Naive B cell (primary cell): ENCODE measurements around the gene PTPN3. TPM values are rescaled to one million over a fixed set of nuclear protein-coding genes. Genes with fewer than 3 reads are reported as not detected.
A peak's percentile ranks its signal among the peaks of the same experiment; 100 is the strongest.
"Not testable (repeated sequence)": the region's sequence is repeated elsewhere in the genome, so short reads cannot be mapped to it uniquely, and the experiment has no call there.

Experiments
- ATAC-seq, 2 donors: fragments of 150-1000 bp; cut with Tn5 transposase; 2 replicates each; pipeline ENCODE4 v1.10.0; 2021; ENCODE audit warnings: low read depth in 2 of 2, mild to moderate bottlenecking in 2 of 2, moderate library complexity in 2 of 2
- DNase-seq: peaks from one replicate; pipeline ENCODE4 v3.0.0; 2022
- H3K27ac Mint-ChIP-seq, 6 donors: one replicate each; pipeline ENCODE4 v1.8.0; 2020 to 2022; ENCODE audit warnings: mild to moderate bottlenecking in 6 of 6, mixed read lengths in 6 of 6, moderate library complexity in 5 of 6, inconsistent platforms in 2 of 6
- H3K27me3 Mint-ChIP-seq, 3 donors: one replicate each; pipeline ENCODE4 v1.8.0; 2021 to 2022; ENCODE audit warnings: mixed read lengths in 3 of 3, mild to moderate bottlenecking in 1 of 3
- H3K36me3 Mint-ChIP-seq, 2 donors: one replicate each; pipeline ENCODE4 v1.8.0; 2020 to 2022; ENCODE audit warnings: mixed read lengths in 2 of 2, inconsistent platforms in 1 of 2, mild to moderate bottlenecking in 1 of 2
- H3K4me1 Mint-ChIP-seq, 3 donors: one replicate each; pipeline ENCODE4 v1.8.0; 2020 to 2022; ENCODE audit warnings: mixed read lengths in 3 of 3, inconsistent platforms in 1 of 3, mild to moderate bottlenecking in 1 of 3, moderate library complexity in 1 of 3
- H3K4me3 Mint-ChIP-seq, 8 donors: one replicate each; pipeline ENCODE4 v1.8.0; 2020 to 2022; ENCODE audit warnings: mild to moderate bottlenecking in 8 of 8, mixed read lengths in 8 of 8, moderate library complexity in 8 of 8, inconsistent platforms in 2 of 8
- H3K9me3 Mint-ChIP-seq, 7 donors: one replicate each; pipeline ENCODE4 v1.8.0; 2020 to 2022; ENCODE audit warnings: mixed read lengths in 7 of 7, mild to moderate bottlenecking in 5 of 7, inconsistent platforms in 2 of 7, moderate library complexity in 1 of 7
- polyA plus RNA-seq, 6 donors: library from polyadenylated mRNA; unstranded; fragments of 300-500 nt; fragmentation: Illumina TruSeq; gene quantifications; one replicate each; pipeline ENCODE4 v1.2.3, GENCODE V29; 2021; ENCODE audit warnings: low read depth in 6 of 6

PTPN3 gene
- polyA plus RNA-seq, 6 donors from 2014 or later: not detected

- not testable (repeated sequence) for ATAC-seq, H3K9me3 Mint-ChIP-seq, H3K27ac Mint-ChIP-seq, H3K4me1 Mint-ChIP-seq, H3K36me3 Mint-ChIP-seq, H3K4me3 Mint-ChIP-seq, DNase-seq
- peaks cover 0 to 17% (median 4%) of the 10 kb centered on the region in 3 donors for H3K27me3 Mint-ChIP-seq
These were observed 157.1 kb downstream of the PTPN3 start for GRCh38 chr9:109340979-109341378.

- ATAC-seq: no peak
- no peak overlapping the region for H3K27ac Mint-ChIP-seq
- no peak overlapping the region for H3K4me3 Mint-ChIP-seq
- no peaks in the 10 kb centered on the region for H3K36me3 Mint-ChIP-seq
- no peak for DNase-seq
- peaks cover 0 to 3% (median 0%) of the 10 kb centered on the region in 7 donors for H3K9me3 Mint-ChIP-seq
- H3K27me3 Mint-ChIP-seq: peaks cover 8 to 19% (median 9%) of the 10 kb centered on the region in 3 donors
- no peaks in the 10 kb centered on the region for H3K4me1 Mint-ChIP-seq
These were observed 161.7 kb downstream of the PTPN3 start for GRCh38 chr9:109336409-109336808.

- Mint-ChIP-seq H3K36me3 (no peaks in the 10 kb centered on the region), H3K4me3 (no peak overlapping the region), H3K9me3 (peaks cover 0 to 3% (median 0%) of the 10 kb centered on the region in 7 donors), H3K27ac (no peak overlapping the region), H3K4me1 (no peaks in the 10 kb centered on the region), H3K27me3 (peaks cover 8 to 24% (median 9%) of the 10 kb centered on the region in 3 donors)
- DNase-seq (no peak), ATAC-seq (no peak)
These were observed 162.2 kb downstream of the PTPN3 start for GRCh38 chr9:109335929-109336328.

GRCh38 chr9:109335121-109335520 is 163.0 kb downstream of the PTPN3 start:
- no peaks in the 10 kb centered on the region for H3K4me1 Mint-ChIP-seq
- no peak overlapping the region for H3K4me3 Mint-ChIP-seq
- H3K36me3 Mint-ChIP-seq: no peaks in the 10 kb centered on the region
- DNase-seq: no peak
- no peak for ATAC-seq
- no peak overlapping the region for H3K27ac Mint-ChIP-seq
- peaks cover 0 to 3% (median 0%) of the 10 kb centered on the region in 7 donors for H3K9me3 Mint-ChIP-seq
- H3K27me3 Mint-ChIP-seq: peaks cover 8 to 25% (median 9%) of the 10 kb centered on the region in 3 donors

- Mint-ChIP-seq H3K4me3 (no peak overlapping the region), H3K27me3 (peaks cover 15 to 47% (median 35%) of the 10 kb centered on the region in 3 donors), H3K9me3 (peaks cover 0 to 5% (median 0%) of the 10 kb centered on the region in 7 donors), H3K27ac (no peak overlapping the region), H3K4me1 (no peaks in the 10 kb centered on the region), H3K36me3 (no peaks in the 10 kb centered on the region)
- no peak for DNase-seq
- ATAC-seq: no peak
These were observed 166.8 kb downstream of the PTPN3 start for GRCh38 chr9:109331353-109331752.

GRCh38 chr9:109329638-109330258 is 168.4 kb downstream of the PTPN3 start:
- Mint-ChIP-seq H3K4me1 (no peaks in the 10 kb centered on the region), H3K9me3 (peaks cover 0 to 14% (median 0%) of the 10 kb centered on the region in 7 donors), H3K4me3 (no peak overlapping the region), H3K27me3 (peaks cover 27 to 46% (median 39%) of the 10 kb centered on the region in 3 donors), H3K36me3 (no peaks in the 10 kb centered on the region), H3K27ac (no peak overlapping the region)
- ATAC-seq (no peak), DNase-seq (no peak)

GRCh38 chr9:109328978-109329637 is 169.0 kb downstream of the PTPN3 start:
- no peak for ATAC-seq
- peaks cover 28 to 49% (median 43%) of the 10 kb centered on the region in 3 donors for H3K27me3 Mint-ChIP-seq
- H3K9me3 Mint-ChIP-seq: peaks cover 0 to 15% (median 0%) of the 10 kb centered on the region in 7 donors
- H3K4me1 Mint-ChIP-seq: no peaks in the 10 kb centered on the region
- H3K36me3 Mint-ChIP-seq: no peaks in the 10 kb centered on the region
- no peak overlapping the region for H3K4me3 Mint-ChIP-seq
- H3K27ac Mint-ChIP-seq: peak overlapping the region in 1 of 6 donors; percentile 68
- no peak for DNase-seq

Other genes with a start within 250 kb of the PTPN3 start
- gene EPB41L4B, start 177.2 kb downstream of the PTPN3 start, polyA plus RNA-seq: not detected